ENCODE measurements around the gene CDK4.

CDK4 gene

DNA sequence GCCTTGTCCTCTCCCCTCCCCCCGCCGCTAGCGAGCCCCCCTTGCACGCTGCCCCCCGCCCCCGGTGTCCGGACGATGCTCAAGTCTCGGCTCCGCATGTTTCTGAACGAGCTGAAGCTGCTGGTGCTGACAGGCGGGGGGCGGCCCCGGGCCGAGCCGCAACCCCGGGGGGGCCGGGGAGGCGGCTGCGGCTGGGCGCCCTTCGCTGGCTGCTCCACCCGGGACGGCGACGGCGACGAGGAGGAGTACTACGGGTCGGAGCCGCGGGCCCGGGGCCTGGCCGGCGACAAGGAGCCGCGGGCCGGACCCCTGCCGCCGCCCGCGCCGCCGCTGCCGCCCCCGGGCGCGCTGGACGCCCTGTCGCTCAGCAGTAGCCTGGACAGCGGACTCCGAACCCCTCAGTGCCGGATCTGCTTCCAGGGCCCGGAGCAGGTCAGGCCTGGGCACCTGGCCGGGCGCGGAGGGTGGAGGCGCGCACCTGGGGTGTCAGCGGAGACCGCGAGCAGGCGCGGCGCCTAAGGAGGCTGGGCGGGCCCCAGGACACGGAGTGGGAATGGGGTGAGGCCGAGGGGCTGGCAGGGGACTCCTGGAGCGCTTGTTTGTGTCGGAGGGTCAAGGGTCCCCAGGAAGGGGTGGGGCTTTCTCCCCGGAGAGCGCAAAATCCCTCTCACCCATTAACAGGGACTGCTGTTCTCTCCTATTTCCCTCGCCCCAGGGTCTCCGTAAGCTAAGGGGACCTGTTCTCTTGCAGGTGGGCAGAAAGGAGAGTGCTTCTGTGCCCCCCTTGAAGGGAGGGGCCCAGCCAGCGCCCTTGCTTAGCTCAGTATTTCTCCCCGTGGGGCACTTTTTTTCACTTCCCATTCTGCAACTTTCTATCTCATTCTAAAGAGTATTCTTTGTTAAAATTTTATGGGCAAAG lies 3.6 kb upstream of the CDK4 start:
- no peak for FAIRE-seq

- no peak for FAIRE-seq
These were observed 3.0 kb upstream of the CDK4 start for GRCh38 chr12:57755194-57755453.

- no peak for FAIRE-seq
These were observed 2.5 kb upstream of the CDK4 start, which contains the start of gene MARCHF9 for GRCh38 chr12:57754411-57755193. TSS of gene MARCHF9 (plus strand) at chr12:57755103. CDS start at chr12:57755529, 426 bp downstream.

GRCh38 chr12:57753756-57754337 lies 1.7 kb upstream of the CDK4 start:
- no peak for FAIRE-seq

- FAIRE-seq = no peak
These were observed 524 bp upstream of the CDK4 start for GRCh38 chr12:57752668-57753000.

DNA sequence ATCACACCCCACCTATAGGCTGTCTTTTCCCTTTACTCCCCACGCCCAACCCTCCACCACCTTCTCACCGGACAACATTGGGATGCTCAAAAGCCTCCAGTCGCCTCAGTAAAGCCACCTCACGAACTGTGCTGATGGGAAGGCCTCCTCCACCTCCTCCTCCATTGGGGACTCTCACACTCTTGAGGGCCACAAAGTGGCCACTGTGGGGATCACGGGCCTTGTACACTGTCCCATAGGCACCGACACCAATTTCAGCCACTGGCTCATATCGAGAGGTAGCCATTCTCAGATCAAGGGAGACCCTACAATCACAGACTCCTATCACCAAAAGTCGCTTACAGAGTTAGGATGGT lies 700 bp downstream of the CDK4 start:
- FAIRE-seq = no peak

DNA sequence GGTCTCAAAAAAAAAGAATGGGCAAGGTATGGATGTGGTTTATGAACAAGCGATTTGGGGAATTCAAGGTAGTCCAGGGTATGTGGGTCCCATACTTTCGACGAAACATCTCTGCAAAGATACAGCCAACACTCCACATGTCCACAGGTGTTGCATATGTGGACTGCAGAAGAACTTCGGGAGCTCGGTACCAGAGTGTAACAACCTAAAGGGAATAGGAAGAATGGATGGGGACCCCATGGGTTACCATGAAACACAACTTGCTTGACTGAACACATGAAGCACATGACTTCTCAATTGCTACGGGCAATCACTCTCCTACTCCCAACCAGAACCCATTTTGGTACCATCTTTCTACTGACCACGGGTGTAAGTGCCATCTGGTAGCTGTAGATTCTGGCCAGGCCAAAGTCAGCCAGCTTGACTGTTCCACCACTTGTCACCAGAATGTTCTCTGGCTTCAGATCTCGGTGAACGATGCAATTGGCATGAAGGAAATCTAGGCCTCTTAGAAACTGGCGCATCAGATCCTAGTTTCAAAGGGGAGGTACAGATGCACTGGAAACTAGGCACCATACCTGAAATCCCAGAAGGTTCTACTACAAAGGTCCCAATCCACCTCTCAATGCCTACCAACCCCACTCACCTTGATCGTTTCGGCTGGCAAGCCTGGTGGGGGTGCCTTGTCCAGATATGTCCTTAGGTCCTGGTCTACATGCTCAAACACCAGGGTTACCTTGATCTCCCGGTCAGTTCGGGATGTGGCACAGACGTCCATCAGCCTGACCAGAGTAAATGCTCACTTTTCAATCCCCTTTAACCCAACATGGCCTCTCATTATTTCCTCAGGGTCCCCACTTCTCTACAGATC lies 1.3 kb downstream of the CDK4 start:
- FAIRE-seq = no peak

- no peak for FAIRE-seq
These were observed 3.0 kb downstream of the CDK4 start for GRCh38 chr12:57749061-57749460.

DNA sequence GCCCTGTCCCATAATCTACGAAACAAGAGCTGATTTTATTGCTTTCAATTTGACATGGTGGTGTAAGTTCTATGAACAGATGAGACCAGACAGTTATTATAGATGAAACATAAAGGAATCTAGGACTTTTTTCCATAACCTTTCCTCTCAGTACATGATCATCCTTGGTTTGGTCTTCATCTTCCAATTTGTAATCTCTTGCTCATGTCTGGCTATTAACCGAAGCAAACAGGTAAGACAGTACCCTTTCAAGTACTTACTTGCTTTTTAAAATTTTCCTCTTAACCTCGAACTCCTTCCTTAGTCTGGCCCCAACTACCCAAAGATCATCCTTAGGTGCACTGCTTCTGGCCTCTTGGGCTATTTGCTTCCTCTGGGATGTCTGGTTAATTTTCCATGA lies 6.1 kb downstream of the CDK4 start:
- no peak for FAIRE-seq

- no peak for FAIRE-seq
These were observed 6.6 kb downstream of the CDK4 start for GRCh38 chr12:57745485-57745881.

GRCh38 chr12:57744777-57745484 lies 7.2 kb downstream of the CDK4 start, which contains the start of gene TSPAN31:
TSS of gene TSPAN31 (plus strand) at chr12:57745039. CDS start at chr12:57745155, 116 bp downstream.
- peak; percentile 92 for FAIRE-seq

GRCh38 chr12:57744194-57744776 lies 7.8 kb downstream of the CDK4 start:
- FAIRE-seq = no peak

DNA sequence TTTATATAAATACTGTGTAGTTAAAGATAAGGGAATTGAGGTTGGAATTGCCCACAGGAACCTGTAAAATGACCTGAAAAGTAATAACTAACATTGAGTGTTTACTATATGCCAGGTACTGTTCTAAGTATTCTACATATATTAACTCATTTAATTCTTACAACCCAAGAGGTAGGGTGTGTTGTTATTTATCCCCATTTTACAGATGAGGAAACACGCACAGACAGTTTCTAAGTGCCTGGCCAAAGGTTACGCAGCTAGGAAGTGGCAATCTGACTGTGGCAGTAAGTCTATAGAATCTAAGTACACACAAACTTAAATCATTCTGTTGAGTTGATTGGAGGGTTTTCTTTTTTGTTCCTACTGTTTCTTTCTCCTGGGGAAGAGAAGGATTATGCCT lies 8.3 kb downstream of the CDK4 start:
- no peak for FAIRE-seq

DNA sequence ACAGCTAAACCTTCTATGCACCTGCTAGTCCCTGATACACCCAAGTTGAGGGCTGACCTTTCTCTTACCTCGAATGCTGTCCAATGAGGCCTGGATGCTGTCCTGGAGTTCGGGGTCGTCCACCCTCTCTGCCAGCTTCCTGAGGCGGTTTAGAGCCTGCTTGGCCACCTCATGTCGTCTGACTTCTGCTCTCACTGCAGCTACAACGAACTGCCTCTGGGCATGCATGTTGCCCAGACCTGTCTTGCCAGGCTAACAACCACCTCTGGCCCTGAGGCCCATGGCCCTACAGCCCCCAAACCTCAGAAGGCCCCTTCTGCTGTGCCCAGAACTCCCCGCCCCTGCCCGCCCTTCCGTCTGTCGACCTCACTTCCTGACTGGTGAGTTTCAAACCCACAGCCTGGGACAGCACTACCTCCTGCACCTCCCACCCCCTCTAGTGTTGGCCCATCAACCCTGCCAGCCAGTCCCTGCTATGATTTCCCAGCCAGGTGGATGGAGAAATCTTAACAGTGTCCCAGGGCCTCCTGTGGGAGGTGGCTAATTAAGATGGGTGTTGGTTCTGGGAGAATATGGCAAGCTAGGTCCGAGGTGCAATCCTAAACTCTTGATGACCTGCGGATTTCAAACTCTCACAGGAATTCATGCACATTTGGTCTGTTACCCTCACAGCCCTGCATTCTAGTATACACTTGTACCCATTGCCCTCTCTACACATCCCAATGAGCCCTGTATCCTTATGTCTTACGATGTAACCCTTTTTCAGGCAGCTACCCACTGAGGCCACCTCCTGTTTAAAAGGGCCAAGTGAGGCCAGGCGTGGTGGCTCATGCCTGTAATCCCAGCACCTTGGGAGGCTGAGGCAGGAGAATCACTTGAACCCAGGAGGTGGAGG lies 10.0 kb downstream of the CDK4 start:
- no peak for FAIRE-seq

GRCh38 chr12:57741413-57741789 lies 10.7 kb downstream of the CDK4 start:
- FAIRE-seq = no peak

- no peak for FAIRE-seq
These were observed 11.3 kb downstream of the CDK4 start for GRCh38 chr12:57740656-57741412.

DNA sequence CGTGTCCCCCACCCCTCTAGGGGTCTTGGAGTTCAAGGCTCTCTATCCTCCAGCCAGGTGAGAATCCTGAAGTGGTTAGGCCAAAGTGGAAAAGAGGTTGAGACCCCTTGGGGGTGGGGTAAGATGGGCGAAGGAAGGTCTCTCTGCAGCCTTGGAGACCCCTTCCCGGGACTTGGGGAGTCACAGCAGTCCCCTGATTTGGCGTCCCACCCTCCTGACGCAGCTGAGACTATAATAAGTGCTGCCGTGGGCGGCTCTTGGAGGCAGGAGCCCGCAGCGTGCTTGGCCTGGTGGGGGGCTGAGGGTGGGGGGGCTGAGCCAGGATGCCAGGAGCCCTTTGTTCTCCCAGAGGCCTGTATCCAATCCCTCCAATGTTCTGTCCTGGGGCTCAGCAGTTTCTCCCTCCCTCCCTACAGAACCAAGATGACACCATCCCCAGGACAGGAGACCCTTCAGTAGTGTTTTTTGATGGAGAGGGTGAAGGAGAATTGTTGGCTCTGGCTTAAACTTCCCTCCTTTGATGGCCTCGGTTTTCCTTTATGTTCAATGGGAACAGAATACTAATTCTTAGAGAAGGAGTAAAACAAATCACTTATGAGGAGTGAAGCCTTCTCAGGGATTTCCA lies 12.1 kb downstream of the CDK4 start:
- FAIRE-seq = no peak

- FAIRE-seq = no peak
These were observed 12.7 kb downstream of the CDK4 start for GRCh38 chr12:57739387-57739786.

DNA sequence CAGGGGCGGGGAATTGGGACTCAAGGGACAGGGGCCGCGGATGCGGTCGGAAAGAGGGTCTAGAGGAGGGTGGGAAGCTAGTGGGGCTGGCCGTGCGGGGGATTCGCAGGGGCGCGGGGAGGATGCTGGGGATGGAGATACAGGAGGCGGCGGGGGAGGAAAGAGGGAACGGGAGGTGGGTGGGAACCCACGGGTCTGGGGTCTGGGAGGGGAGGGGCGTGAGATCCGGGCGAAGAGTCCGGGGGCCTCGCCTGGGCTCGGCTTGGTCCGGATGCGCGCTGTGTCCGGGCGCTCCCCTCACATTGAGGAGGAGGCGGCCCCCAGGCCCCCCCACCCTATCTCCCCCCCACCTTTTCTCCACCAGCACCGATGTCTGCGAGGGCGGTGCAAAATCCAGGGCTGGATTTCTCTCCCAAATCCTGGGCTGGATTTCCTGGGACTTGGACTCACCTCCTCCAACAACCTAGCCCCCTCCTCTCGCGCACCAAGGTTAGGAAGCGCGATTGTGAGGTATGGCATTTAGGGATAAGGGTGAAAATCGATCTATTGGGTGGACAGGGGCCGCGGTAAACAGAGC lies 13.4 kb downstream of the CDK4 start, which contains the start of gene AGAP2:
Gene AGAP2 (minus strand): TSS at position 82 of the 577 bp plus-strand sequence. CDS start 496 bp downstream, outside the sequence.
- FAIRE-seq = no peak

Measured in endometrium (tissue), 2 donors.